GM12878 (cell line): ENCODE measurements around the gene HDAC3. TPM values are rescaled to one million over a fixed set of nuclear protein-coding genes. Genes with fewer than 3 reads are reported as not detected.

Source experiments
- ASH2L ChIP-seq: fragments of 300-600, 200-600 bp; sonication (generic); IDR thresholded peaks from 2 replicates; pipeline ENCODE4 v1.6.1; 2017; ENCODE audit warnings: low read depth, mild to moderate bottlenecking, borderline replicate concordance
- BCL11A ChIP-seq: IDR thresholded peaks from 2 replicates; pipeline ENCODE4 v1.6.1; 2011; ENCODE audit warnings: low read depth, low read length
- BCL3 ChIP-seq: IDR thresholded peaks from 2 replicates; pipeline ENCODE4 v1.6.1; 2011; ENCODE audit warnings: borderline replicate concordance, low read depth, mild to moderate bottlenecking, moderate library complexity, low read length; ENCODE audit not compliant: insufficient read depth, poor library complexity, severe bottlenecking
- CREB1 ChIP-seq: IDR thresholded peaks from 2 replicates; pipeline ENCODE4 v1.6.1; 2012; ENCODE audit warnings: low read depth, mild to moderate bottlenecking, inconsistent platforms
- DPF2 ChIP-seq: fragments of 450-650 bp; IDR thresholded peaks from 2 replicates; pipeline ENCODE4 v1.6.1; 2017; ENCODE audit warnings: mild to moderate bottlenecking
- E4F1 ChIP-seq: fragments of 450-650 bp; IDR thresholded peaks from 2 replicates; pipeline ENCODE4 v1.6.1; 2018; ENCODE audit warnings: borderline replicate concordance, mild to moderate bottlenecking; ENCODE audit not compliant: partially characterized antibody
- ELK1 ChIP-seq: IDR thresholded peaks from 2 replicates; pipeline ENCODE4 v1.6.1; 2012; ENCODE audit warnings: low read depth, low read length, improper control_type of control experiment
- ESRRA ChIP-seq: IDR thresholded peaks from 2 replicates; pipeline ENCODE4 v1.6.1; 2012; ENCODE audit warnings: mild to moderate bottlenecking, low read length, improper control_type of control experiment
- HSF1 ChIP-seq: fragments of 150-350 bp; IDR thresholded peaks from 2 replicates; pipeline ENCODE4 v1.6.1; 2014; ENCODE audit warnings: mild to moderate bottlenecking, low read depth, low read length
- IRF5 ChIP-seq: fragments of 450-650 bp; IDR thresholded peaks from 2 replicates; pipeline ENCODE4 v1.6.1; 2017; ENCODE audit warnings: borderline replicate concordance
- JUND ChIP-seq: IDR thresholded peaks from 2 replicates; pipeline ENCODE4 v1.6.1; 2012; ENCODE audit warnings: low read depth, mild to moderate bottlenecking, low read length, improper control_type of control experiment, moderate library complexity
- MLLT1 ChIP-seq: fragments of 450-650 bp; IDR thresholded peaks from 2 replicates; pipeline ENCODE4 v1.6.1; 2016; ENCODE audit warnings: mild to moderate bottlenecking
- MXI1 ChIP-seq: fragments of 150-350 bp; IDR thresholded peaks from 2 replicates; pipeline ENCODE4 v1.6.1; 2011; ENCODE audit warnings: low read depth, mild to moderate bottlenecking, inconsistent platforms, low read length, improper control_type of control experiment
- RAD21 ChIP-seq: IDR thresholded peaks from 2 replicates; pipeline ENCODE4 v1.6.1; 2011; ENCODE audit warnings: mild to moderate bottlenecking, low read depth, low read length, moderate library complexity; ENCODE audit not compliant: insufficient read depth
- SRF ChIP-seq, 2 experiments: IDR thresholded peaks; 2 replicates each; pipeline ENCODE4 v1.6.1; 2011; ENCODE audit warnings: low read depth in 2 of 2, low read length in 2 of 2, mild to moderate bottlenecking in 1 of 2, moderate library complexity in 1 of 2
- ZNF622 ChIP-seq: fragments of 450-650 bp; IDR thresholded peaks from 2 replicates; pipeline ENCODE4 v1.6.1; 2017; ENCODE audit warnings: mild to moderate bottlenecking, inconsistent platforms
- polyA plus RNA-seq, 11 experiments: library from polyadenylated mRNA; depleted of rRNA in 4 of 11; unstranded in 6 of 11; stranded (reverse) in 5 of 11; fragments of >200 nt; fragmentation: Nextera tagmentation in 4 of 11; fragmentation: Illumina TruSeq in 1 of 11; extraction: Ambion mirVana in 4 of 11; extraction: Trizol in 1 of 11; gene quantifications; 1 replicate in 1 of 11; 2 replicates in 10 of 11; pipeline versions ENCODE4 v1.2.1 to v1.2.3, GENCODE V29; 2011 to 2016; ENCODE audit warnings: inconsistent platforms in 2 of 11, missing spikeins in 2 of 11, low read depth in 1 of 11
- total RNA-seq, 4 experiments: library from RNA; depleted of rRNA in 3 of 4; stranded (reverse); fragments of >200 nt in 3 of 4; fragmentation: Illumina TruSeq in 1 of 4; extraction: Trizol in 1 of 4; gene quantifications; 2 replicates each; pipeline versions ENCODE4 v1.2.1 to v1.2.3, GENCODE V29; 2013 to 2021

Gene HDAC3
- total and polyA plus RNA-seq, 10 of the 15 experiments (the other 5 are each of a cell fraction or from before 2014, with no cell fraction given), result 62.2 to 140 (median 112) TPM

GRCh38 chr5:141605523-141606277 lies 30.9 kb downstream of the HDAC3 start (continued):
- peak; percentile 87 for TF ChIP-seq MLLT1
- TF ChIP-seq ELK1, result no peak
- TF ChIP-seq JUND, result peak; percentile 21; the same call in 1 of the 2 replicates
- no peak for TF ChIP-seq HSF1
- TF ChIP-seq ASH2L, result peak; percentile 74; the same call in 1 of the 2 replicates
- TF ChIP-seq ESRRA, result no peak
- TF ChIP-seq BCL11A, result peak; percentile 90
- no peak for TF ChIP-seq IRF5
- TF ChIP-seq RAD21, result 0 out of 2 replicates have a peak, but pooled peaks have one; percentile 7
- TF ChIP-seq CREB1, result peak; percentile 80
- TF ChIP-seq E4F1, result no peak
- no peak for TF ChIP-seq ZNF622
- TF ChIP-seq BCL3, result peak; percentile 60
- TF ChIP-seq SRF (IDR thresholded peaks at IDR 0.05; ENCODE audit: low read depth in 2 of 2, low read length in 2 of 2), result no peak
- TF ChIP-seq DPF2, result peak; percentile 87
- TF ChIP-seq MXI1, result peak; percentile 27; the same call in 1 of the 2 replicates
